Fibroblast of lung (primary cell): ENCODE data around the gene BAIAP3.

Experiments used
- EZH2 ChIP-seq: IDR thresholded peaks from 2 replicates; pipeline ENCODE4 v1.5.1; 2012; ENCODE audit warnings: low read length, control low read depth, mild to moderate bottlenecking; ENCODE audit errors: missing control alignments
- TF ChIP-seq, protein P1 (sequence below), 2 donors: IDR thresholded peaks in 1 of 2; conservative IDR thresholded peaks in 1 of 2; 1 replicate in 1 of 2; 2 replicates in 1 of 2; pipeline ENCODE4 v1.5.1; 2011 to 2012; ENCODE audit warnings: low read length in 2 of 2, control low read depth in 1 of 2, inconsistent platforms in 1 of 2, low read depth in 1 of 2, mild to moderate bottlenecking in 1 of 2

DNA sequence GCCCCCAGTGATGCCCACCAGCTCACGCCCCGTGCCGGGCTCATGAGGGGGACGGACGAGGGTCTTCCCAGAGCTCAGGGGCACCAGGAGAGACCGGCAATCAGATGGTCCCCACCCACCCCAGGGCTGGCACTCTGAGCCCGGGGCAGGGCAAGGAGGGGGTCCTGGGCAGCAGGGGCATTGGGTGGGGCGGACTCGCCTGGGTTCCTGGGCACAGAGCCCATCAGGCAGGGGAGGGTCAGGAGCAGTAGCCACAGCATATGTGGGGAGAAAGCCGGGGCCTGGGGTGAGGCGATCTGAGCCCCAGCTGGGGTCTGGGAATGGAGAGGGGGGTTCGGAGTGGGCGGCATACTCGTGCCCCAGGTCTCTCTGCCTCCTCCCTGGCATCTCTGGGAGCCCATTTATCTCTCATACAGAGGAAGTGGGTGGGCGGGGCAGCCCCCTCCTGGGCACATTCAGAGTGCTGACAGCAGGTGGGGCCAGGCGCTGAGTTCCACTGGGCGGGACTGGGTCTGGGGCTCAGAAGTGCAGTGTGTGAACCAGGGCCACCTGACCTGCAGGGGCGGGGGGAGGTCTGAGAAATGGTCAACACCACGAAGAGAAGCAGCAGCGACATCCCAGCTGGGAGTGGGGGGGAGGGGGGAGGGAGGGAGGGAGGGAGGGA is 44.5 kb upstream of the BAIAP3 start:
- TF ChIP-seq EZH2, result no peak
- TF ChIP-seq, protein P1, sequence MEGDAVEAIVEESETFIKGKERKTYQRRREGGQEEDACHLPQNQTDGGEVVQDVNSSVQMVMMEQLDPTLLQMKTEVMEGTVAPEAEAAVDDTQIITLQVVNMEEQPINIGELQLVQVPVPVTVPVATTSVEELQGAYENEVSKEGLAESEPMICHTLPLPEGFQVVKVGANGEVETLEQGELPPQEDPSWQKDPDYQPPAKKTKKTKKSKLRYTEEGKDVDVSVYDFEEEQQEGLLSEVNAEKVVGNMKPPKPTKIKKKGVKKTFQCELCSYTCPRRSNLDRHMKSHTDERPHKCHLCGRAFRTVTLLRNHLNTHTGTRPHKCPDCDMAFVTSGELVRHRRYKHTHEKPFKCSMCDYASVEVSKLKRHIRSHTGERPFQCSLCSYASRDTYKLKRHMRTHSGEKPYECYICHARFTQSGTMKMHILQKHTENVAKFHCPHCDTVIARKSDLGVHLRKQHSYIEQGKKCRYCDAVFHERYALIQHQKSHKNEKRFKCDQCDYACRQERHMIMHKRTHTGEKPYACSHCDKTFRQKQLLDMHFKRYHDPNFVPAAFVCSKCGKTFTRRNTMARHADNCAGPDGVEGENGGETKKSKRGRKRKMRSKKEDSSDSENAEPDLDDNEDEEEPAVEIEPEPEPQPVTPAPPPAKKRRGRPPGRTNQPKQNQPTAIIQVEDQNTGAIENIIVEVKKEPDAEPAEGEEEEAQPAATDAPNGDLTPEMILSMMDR (conservative IDR thresholded peaks at IDR 0.05 in 1 of 2, IDR thresholded peaks at IDR 0.05 in 1 of 2; ENCODE audit: low read depth in 1 of 2, low read length in 2 of 2), result no peak
